LNCAP (cell line): Measurements from ENCODE around the gene SLC35D3.

Source experiments
- CTCF ChIP-seq: fragments of 450-650 bp; IDR thresholded peaks from 2 replicates; pipeline ENCODE4 v1.5.1; 2017; ENCODE audit warnings: mild to moderate bottlenecking

The SLC35D3 gene

GRCh38 chr6:136890986-136891385, 31.1 kb upstream of the SLC35D3 start:
- TF ChIP-seq CTCF: no peak

GRCh38 chr6:136893187-136893586, 28.9 kb upstream of the SLC35D3 start:
- no peak for TF ChIP-seq CTCF

GRCh38 chr6:136895901-136896300, 26.2 kb upstream of the SLC35D3 start:
- TF ChIP-seq CTCF: no peak

GRCh38 chr6:136897071-136897470, 25.0 kb upstream of the SLC35D3 start:
- no peak for TF ChIP-seq CTCF

GRCh38 chr6:136901212-136901784, 20.8 kb upstream of the SLC35D3 start:
- no peak for TF ChIP-seq CTCF

GRCh38 chr6:136914947-136915346, 7.2 kb upstream of the SLC35D3 start:
- TF ChIP-seq CTCF: no peak

GRCh38 chr6:136918706-136919105, 3.4 kb upstream of the SLC35D3 start:
- TF ChIP-seq CTCF: no peak

GRCh38 chr6:136920216-136920615, 1.9 kb upstream of the SLC35D3 start:
- TF ChIP-seq CTCF: no peak
